ENCODE measurements around the gene CIZ1. TPM values are rescaled to one million over a fixed set of nuclear protein-coding genes. Genes with fewer than 3 reads are reported as not detected.

CIZ1 gene
- total RNA-seq, 4 donors from 2014 or later, result 46.0 to 103 (median 59.9) TPM

GRCh38 chr9:128123451-128124080 is 67.8 kb downstream of the CIZ1 start:
- no peak for TF ChIP-seq CTCF (IDR thresholded peaks at IDR 0.05; ENCODE audit: low read depth)

GRCh38 chr9:128122809-128123175 is 68.6 kb downstream of the CIZ1 start:
- no peak for TF ChIP-seq CTCF (IDR thresholded peaks at IDR 0.05; ENCODE audit: low read depth)

GRCh38 chr9:128121924-128122808 is 69.2 kb downstream of the CIZ1 start:
- no peak for TF ChIP-seq CTCF (IDR thresholded peaks at IDR 0.05; ENCODE audit: low read depth)

- no peak for TF ChIP-seq CTCF (IDR thresholded peaks at IDR 0.05; ENCODE audit: low read depth)
These were observed 69.9 kb downstream of the CIZ1 start for GRCh38 chr9:128121466-128121810.

- no peak for TF ChIP-seq CTCF (IDR thresholded peaks at IDR 0.05; ENCODE audit: low read depth)
These were observed 70.5 kb downstream of the CIZ1 start for GRCh38 chr9:128120741-128121465.

GRCh38 chr9:128120061-128120740 is 71.2 kb downstream of the CIZ1 start:
- no peak for TF ChIP-seq CTCF (IDR thresholded peaks at IDR 0.05; ENCODE audit: low read depth)
